Lower leg skin (tissue), 3 donors: ENCODE data around the gene RHO.

Source experiments
- CTCF ChIP-seq, 3 donors: fragments of 450-650 bp; IDR thresholded peaks; one replicate each; pipeline ENCODE4 v1.5.1; 2016; ENCODE audit warnings: antibody characterized with exemption in 3 of 3, mild to moderate bottlenecking in 3 of 3, moderate library complexity in 2 of 3
- POLR2A ChIP-seq, 2 donors: fragments of 450-650 bp; IDR thresholded peaks; one replicate each; pipeline ENCODE4 v1.6.1; 2016 to 2017; ENCODE audit warnings: antibody characterized with exemption in 2 of 2, mild to moderate bottlenecking in 1 of 2, moderate library complexity in 1 of 2

- TF ChIP-seq CTCF (IDR thresholded peaks at IDR 0.05) (no peak), POLR2A (IDR thresholded peaks at IDR 0.05) (no peak)
Observed at GRCh38 chr3:129514563-129514962, 13.9 kb upstream of the RHO start.
